Pons (tissue), 1 donor: ENCODE data around the gene HSP90AA1.
"Not testable (repeated sequence)": the region's sequence is repeated elsewhere in the genome, so short reads cannot be mapped to it uniquely, and the experiment has no call there.

Source experiments
- DNase-seq: peaks from one replicate; pipeline ENCODE4 v3.0.0-alpha.2; 2016; ENCODE audit warnings: low spot score

HSP90AA1 gene

GRCh38 chr14:102086972-102087761, at the start of gene HSP90AA1:
Gene HSP90AA1, minus strand, starts transcription at chr14:102087044. Its CDS starts 666 bp downstream, at chr14:102086378.
- peak; percentile 88 for DNase-seq

DNA sequence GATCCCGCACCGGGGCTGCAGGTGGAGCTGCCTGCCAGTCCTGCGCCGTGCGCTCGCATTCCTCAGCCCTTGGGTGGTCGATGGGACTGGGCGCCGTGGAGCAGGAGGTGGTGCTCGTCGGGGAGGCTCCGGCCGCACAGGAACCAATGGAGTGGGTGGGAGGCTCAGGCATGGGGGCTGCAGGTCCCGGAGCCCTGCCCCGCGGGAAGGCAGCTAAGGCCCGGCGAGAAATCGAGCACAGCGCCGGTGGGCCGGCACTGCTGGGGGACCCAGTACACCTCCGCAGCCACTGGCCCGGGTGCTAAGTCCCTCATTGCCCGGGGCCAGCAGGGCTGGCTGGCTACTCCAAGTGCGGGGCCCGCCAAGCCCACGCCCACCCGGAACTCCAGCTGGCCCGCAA, 48.6 kb upstream of the HSP90AA1 start:
- not testable (repeated sequence) for DNase-seq

- DNase-seq = not testable (repeated sequence)
Observed at GRCh38 chr14:102134719-102135118, 47.9 kb upstream of the HSP90AA1 start.

DNA sequence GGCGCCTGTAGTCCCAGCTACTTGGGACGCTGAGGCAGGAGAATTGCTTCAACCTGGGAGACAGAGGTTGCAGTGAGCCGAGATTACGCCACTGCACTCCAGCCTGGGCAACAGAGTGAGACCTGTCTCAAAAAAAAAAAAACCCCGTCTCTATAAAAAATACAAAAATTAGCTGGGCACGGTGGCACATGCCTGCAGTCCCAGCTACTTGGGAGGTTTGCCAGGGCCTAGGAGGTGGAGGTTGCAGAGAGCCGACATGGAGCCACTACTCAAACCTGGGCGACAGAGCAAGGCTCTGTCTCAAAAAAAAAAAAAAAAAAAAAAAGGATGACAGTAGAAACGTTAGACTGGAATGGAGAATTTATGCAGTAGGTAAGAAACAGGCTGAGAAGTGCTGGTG, 47.2 kb upstream of the HSP90AA1 start:
- not testable (repeated sequence) for DNase-seq

DNA sequence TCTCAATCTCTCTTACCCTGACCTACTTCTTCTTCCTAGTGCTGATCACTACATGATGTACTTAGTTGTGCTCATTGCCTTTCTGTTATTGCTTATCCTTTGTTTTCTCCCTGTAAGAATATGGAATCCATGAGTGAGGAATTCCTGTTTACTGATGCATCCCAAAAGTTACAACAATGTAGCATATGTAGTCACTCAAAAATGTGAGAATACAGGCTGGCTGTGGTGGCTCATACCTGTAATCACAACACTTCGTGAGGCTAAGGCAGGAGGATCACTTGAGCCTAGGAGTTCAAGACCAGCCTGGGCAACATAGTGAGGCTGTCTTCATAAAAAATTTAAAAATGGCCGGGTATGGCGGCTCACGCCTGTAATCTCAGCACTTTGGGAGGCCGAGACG, 44.9 kb upstream of the HSP90AA1 start:
- DNase-seq = no peak

DNA sequence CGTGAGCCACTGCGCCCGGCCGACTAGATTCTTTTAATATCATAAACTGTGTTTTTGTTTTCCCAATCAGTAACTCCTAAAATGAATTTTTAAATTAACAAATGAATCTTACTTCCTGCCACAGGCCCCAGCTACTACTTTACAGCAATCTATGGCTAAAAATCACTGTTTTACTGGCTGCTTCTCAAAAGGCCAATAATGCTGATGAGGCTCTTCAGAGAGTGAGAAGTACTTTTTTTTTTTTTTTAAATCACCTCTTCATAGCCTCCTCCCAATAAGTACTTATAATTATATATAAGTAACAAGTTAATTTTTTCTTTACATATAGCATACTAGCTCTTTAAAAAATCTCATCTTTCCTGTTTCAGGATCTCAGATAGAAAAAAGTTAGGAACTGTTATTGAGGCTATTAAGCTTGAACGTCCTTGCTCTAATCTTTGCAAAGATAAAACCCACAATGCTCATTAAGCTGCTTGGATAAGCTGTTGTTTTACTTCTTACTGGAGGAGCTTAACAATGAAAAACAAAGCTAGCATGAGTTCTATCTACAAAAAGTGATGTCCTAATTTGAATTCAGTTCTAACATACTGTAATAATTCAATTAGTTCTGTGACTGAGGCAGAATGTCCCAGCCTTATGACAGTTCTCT, 40.1 kb upstream of the HSP90AA1 start:
- no peak for DNase-seq

DNA sequence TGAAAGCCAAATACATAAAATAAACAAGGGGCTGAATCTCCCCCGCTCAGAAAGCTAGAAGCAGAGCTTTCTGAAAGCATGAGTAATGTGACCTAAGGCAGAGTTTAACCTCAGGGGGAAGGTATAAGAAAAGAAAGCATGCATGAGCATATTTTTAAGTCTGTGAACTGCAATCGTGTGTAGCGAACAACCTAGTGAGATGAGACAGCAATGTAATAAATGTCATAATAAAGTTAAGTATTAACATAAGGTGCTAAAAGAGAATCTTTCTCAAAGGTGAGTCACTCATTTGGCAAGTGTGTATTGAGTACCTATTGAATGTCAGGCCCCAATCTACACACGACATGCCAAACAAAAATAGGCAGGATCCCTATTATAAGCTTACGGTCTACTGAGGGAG, 38.7 kb upstream of the HSP90AA1 start:
- no peak for DNase-seq

GRCh38 chr14:102124419-102124818, 37.6 kb upstream of the HSP90AA1 start:
- no peak for DNase-seq

GRCh38 chr14:102121567-102121966, 34.7 kb upstream of the HSP90AA1 start:
- DNase-seq = no peak

GRCh38 chr14:102120888-102121287, 34.0 kb upstream of the HSP90AA1 start:
- no peak for DNase-seq

DNA sequence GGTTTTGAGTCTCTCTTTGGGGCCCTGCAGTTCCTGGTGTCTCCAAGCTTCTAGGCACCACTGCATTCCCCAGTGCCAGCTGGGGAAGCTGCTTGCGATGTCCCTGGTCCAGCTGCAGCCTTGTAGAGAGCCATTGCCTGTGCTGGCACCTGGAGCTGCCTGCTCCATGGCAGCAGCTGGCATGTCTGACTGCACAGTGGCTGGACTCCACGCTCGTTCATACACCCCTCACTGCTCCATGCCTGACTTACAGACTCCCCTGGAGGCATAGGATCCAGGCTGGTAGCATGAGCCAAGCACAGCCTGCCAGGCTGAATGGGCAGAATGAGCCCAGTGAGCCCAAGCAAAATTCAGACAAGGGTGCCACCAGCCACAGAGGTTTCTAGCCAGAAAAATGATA, 31.0 kb upstream of the HSP90AA1 start:
- DNase-seq = no peak

DNA sequence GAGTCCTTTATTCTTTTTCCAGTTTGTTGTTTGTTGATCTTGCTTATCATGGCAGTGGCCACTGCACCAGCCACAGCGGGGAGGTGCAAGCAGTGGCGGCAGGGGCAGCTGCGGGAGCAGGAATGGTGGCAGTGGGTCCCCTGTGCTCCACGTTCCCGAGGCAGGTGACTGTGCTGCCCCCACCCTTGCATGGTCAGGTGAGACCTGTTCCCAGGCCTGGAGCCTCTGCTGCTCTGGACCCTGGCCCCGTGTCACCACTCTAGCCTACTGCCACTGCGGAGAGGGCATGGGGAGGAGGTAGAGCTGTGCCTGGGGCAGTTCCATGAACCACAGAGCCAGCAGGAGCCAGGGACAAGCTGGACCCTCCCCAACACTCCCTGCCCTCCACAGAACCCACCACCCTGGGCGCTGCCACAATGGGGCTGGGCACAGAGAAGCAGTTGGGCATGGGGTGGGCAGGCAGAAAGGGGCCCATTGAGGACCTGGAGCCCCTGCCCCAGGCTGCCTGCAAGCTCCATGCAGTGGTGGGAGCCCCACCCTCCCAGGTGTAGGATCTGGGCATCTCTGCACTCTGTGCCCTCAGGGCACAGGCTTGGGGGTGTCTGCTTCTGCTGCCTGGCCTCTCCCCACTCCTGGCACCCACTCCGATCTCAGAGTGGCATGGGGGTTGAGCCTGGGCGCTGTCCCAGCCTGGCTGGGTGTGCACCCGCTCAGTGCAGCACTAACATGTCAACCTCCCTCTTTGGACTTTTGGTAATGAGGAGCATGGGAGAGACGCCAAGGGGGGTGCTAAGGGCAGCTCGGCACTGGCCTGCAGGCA, 29.7 kb upstream of the HSP90AA1 start:
- no peak for DNase-seq

GRCh38 chr14:102111101-102111500, 24.3 kb upstream of the HSP90AA1 start:
- no peak for DNase-seq

DNA sequence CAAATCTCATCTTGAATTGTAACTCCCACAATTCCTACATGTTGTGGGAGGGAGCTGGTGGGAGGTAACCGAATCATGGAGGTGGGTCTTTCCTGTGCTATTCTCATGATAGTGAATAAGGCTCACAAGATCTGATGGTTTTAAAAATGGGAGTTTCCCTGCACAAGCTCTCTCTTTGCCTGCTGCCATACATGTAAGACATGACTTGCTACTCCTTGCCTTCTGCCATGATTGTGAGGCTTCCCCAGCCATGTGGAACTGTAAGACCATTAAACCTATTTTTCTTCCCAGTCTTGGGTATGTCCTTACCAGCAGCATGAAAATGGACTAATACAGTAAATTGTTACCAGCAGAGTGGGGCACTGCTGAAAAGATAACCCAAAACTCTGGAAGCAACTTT, 22.5 kb upstream of the HSP90AA1 start:
- DNase-seq = not testable (repeated sequence)

GRCh38 chr14:102105369-102105768, 18.5 kb upstream of the HSP90AA1 start:
- DNase-seq = no peak

DNA sequence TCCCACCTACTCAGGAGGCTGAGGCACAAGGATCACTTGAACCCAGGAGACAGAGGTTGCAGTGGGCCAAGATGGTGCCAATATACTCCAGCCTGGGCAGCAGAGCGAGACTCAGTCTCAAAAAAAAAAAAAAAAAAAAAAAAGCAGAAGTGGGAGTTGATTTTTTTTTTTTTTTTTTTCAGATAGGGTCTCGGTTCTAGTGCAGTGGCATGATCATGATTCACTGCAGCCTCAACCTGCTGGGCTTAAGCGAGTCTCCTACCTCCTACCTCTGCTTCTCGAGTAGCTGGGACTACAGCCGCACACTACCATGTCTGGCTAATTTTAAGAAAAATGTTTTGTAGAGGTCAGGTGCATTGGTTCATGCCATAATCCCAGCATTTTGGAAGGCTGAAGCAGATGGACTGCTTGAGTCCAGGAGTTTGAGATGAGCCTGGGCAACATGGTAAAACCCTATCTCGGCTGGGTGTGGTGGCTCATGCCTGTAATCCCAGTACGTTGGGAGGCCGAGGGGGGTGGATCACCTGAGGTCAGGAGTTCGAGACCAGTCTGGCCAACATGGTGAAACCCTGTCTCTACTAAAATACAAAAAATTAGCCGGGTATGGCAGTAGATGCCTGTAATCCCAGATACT, 16.3 kb upstream of the HSP90AA1 start:
- no peak for DNase-seq

DNA sequence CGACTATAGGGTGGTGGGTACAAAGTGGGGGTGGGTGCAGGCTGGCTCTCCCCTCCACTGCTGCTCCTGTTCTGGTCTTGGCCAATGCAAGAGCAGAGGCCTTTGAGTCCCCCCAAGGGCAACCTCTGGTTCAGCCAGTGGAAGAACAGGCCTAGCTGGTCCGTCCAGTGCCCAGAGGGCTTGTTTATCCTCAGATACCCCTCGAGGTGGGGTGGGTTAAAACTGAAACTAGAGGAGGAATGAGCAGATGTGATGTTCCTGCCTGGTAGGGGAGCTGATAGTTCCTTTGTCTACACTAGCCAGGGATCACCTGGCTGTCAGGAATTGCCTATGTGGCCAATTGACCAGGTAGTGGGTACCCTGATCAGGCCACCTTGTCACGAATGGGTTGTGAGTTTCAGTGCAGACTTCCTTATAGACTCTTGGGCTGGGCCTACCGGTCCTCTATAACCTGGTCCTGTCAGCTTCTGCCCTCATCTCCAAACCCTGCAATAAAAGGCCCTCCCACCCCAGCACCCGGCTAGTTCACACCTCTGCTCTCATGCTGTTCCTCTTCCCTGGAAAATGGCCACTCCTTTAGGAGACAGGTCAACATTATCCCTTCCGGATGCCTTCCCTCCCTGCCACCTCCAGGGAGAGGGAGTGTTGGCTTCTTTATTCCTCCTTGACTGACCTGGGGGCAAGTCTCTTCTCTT, 10.7 kb upstream of the HSP90AA1 start:
- no peak for DNase-seq

DNA sequence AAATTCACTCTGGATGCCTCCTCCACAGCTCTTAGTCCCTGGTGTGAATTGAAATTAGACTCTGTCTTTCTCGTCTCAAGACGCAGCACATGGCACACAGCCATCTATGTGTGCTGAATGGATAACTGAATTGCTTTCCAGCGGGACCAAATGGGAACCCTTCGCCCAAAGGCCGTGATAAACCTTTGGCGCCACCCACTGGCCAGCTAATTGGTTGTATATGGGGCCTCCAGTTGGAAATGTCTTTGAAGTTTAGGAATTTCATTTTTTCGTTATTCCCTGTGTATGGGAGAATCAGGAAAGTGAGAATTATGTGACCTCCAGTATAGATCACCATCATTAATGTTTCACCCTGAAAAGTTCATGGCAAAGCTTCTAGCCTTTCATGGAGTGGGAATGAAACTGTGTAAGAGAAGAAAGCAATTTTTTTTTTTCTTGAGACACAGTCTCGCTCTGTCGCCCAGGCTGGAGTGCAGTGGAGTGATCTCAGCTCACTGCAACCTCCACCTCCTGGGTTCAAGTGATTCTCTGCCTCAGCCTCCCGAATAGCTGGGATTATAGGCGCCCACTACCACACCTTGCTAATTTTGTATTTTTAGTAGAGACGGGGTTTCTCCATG, 9.8 kb upstream of the HSP90AA1 start:
- DNase-seq = peak; percentile 94

DNA sequence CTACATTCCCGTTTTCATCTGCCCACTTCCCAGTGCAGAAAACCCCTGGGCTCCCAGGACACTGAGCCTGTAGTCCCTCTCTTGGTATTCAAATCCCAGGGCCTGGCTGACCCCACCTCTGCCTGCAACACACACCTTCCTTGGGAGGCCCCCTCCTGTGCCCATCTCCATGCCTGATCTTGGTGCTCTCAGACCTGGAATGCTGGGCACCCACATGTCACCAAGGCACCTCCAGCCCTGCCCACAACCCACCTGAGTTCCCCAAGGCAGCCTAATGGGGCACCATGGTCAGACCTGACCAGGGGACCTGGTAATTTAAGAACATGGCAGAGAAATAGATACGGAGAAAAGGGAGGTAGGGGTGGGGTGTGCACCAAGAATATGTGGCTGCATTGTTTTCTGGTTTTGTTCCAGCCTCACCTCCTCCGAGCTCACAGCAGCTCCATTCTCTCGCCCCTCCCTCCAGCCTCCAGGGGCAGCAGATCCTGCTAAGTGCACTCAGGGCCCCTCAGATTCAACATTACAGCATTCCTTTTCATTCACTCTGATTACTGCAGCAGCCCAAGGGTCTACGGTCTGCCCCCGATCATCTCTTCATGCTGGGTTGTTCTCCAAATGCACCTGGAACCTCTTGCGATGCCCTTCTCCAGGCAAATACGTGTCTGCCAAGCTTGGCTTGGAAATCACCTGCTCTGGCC, 9.2 kb upstream of the HSP90AA1 start:
- no peak for DNase-seq

DNA sequence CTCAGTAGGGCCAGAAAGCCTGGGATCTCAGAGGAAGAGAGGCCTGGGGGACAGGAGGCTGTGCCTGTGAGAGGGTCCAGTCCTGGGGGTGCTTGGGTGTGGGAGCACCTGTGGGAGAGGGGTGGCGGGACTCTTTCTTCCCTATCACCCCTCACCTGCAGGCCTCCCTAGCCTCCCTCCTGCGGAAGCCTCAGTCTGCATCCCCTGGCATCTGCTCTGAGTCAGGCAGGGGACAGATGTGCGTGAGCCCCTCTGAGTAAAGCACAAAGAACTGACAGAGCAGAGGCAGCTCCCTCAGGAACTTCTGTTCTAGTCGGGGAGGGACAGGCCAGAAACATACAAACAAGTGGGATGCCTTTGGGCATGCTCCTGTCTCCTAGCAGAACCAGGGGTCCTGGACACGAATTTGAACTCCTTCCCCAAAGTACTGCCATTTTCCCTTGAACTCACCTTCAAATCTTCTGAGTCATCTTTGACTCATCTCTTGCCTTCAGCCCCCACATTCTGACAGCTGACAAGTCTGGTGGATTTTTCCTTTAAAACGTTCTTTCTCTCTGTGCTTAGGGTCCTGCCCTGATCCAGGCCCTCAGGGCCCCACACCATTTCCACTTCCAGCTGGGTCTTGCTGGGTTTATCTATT, 8.5 kb upstream of the HSP90AA1 start:
- no peak for DNase-seq
